Measurements from ENCODE around the gene SKOR2. TPM values are rescaled to one million over a fixed set of nuclear protein-coding genes. Genes with fewer than 3 reads are reported as not detected.

The SKOR2 gene
- total and polyA plus RNA-seq, 2 of the 13 experiments (the other 11 are each of a cell fraction or from before 2014, with no cell fraction given), result not detected

- TF ChIP-seq GMEB2 (CRISPR knock-in tag; IDR thresholded peaks at IDR 0.05; ENCODE audit: low read depth) (peak; percentile 60), SP2 (CRISPR knock-in tag; IDR thresholded peaks at IDR 0.05) (no peak), ZNF407 (CRISPR knock-in tag; IDR thresholded peaks at IDR 0.05; ENCODE audit: not compliant biosample characterization) (peak; percentile 55), ZNF232 (CRISPR knock-in tag; IDR thresholded peaks at IDR 0.05; ENCODE audit: borderline replicate concordance) (0 out of 2 replicates have a peak, but pooled peaks have one; percentile 37), GTF2F1 (IDR thresholded peaks at IDR 0.05; ENCODE audit: low read length) (no peak), UBTF (CRISPR knock-in tag; IDR thresholded peaks at IDR 0.05) (peak; percentile 84), ZNF101 (CRISPR knock-in tag; IDR thresholded peaks at IDR 0.05; ENCODE audit: borderline replicate concordance, low read depth) (no peak), NONO (IDR thresholded peaks at IDR 0.05) (no peak), NONO (CRISPR knock-in tag; conservative IDR thresholded peaks at IDR 0.05) (peak; percentile 69; the same call in 1 of the 2 replicates), ZNF597 (CRISPR knock-in tag; IDR thresholded peaks at IDR 0.05) (no peak), KLF11 (CRISPR knock-in tag; IDR thresholded peaks at IDR 0.05) (0 out of 2 replicates have a peak, but pooled peaks have one; percentile 45), TOE1 (CRISPR knock-in tag; IDR thresholded peaks at IDR 0.05) (no peak), ZBTB8A (CRISPR knock-in tag; IDR thresholded peaks at IDR 0.05; ENCODE audit: borderline replicate concordance, low read depth) (no peak), YEATS2 (CRISPR knock-in tag; IDR thresholded peaks at IDR 0.05; ENCODE audit: borderline replicate concordance) (peak; percentile 90), NKX3-1 (CRISPR knock-in tag; IDR thresholded peaks at IDR 0.05) (peak; percentile 33; the same call in 1 of the 2 replicates), HNRNPLL (IDR thresholded peaks at IDR 0.05; ENCODE audit: low read depth, low read length, poor library complexity, severe bottlenecking) (peak; percentile 79)
These were observed 75.4 kb downstream of the SKOR2 start, which contains the start of gene IER3IP1 (continued) for GRCh38 chr18:47175898-47176575.

Measured in HepG2 (cell line).